Ecto neural progenitor cell (in vitro differentiated cells): ENCODE measurements around the gene FOXN3.

Source experiments
- DNase-seq: peaks from one replicate; pipeline ENCODE4 v3.0.0-alpha.2; 2018; ENCODE audit warnings: low spot score

FOXN3 gene

GRCh38 chr14:89359477-89360222 lies 57.4 kb downstream of the FOXN3 start:
- DNase-seq, result no peak

DNA sequence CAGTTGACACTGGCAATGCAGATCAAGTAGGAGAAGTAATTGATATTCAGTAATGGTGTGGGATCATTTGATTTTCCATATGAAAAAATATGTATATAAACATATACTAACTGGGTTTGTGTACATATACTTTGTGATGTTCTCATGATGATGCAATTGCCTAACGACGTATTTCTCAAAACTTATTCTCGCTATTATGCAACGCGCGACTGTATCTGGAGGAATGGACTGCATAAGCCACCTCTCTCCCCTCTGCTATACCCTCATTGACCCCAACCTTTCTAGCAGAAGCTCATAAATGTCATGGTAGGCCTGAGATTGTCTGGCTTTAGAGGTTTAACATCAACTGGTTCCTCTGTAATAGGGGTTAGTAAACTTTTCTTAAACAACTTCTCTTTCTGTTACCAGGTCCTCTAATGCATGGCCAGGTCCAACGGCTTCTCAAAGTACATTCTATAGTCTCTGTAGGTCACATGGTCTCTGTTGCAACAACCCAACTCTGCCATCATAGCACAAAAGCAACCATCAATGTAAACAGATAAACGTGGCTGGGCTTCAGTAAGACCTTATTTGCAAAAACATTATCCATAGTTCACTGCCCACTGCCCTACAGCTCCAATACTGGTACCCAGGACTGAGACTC lies 59.3 kb downstream of the FOXN3 start:
- no peak for DNase-seq

- DNase-seq, result no peak
Observed at GRCh38 chr14:89356927-89357326, 60.1 kb downstream of the FOXN3 start.

- DNase-seq, result no peak
Observed at GRCh38 chr14:89356496-89356895, 60.5 kb downstream of the FOXN3 start.

GRCh38 chr14:89353766-89354113 lies 63.3 kb downstream of the FOXN3 start:
- no peak for DNase-seq

- no peak for DNase-seq
Observed at GRCh38 chr14:89352976-89353765, 63.9 kb downstream of the FOXN3 start.

GRCh38 chr14:89351516-89352404 lies 65.3 kb downstream of the FOXN3 start:
- no peak for DNase-seq

DNA sequence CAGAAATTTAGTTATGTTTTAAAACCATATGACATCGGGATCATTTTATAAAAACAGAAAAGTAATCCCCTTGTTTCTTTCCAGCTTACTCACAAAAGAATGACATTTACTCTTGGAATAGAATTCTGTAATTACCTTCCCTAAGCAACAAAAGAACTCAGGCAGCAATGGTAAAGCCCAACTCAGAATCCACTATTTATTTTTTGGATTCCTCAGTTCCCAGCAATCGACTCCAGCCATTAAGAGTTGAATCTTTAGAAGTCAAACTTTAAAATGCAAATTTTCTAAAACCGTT lies 65.9 kb downstream of the FOXN3 start:
- no peak for DNase-seq

DNA sequence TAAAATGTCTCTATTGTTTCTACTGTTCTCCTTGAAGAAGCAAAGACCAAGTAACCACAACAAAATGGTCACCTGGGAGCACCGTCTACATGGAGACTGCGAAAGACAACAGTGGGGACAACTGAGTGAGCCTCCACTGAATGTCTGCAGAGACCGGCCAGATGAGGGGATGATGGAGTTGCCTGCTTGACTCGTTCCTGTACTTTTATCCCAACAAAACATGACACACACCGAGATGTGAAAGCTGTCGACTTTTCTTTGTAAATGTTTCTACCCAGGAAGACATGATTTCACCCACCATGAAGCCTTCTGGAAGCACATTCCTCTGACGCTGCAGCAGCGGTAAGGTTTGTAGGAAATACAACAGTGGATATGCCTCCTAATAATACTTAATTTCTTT lies 66.9 kb downstream of the FOXN3 start:
- no peak for DNase-seq

DNA sequence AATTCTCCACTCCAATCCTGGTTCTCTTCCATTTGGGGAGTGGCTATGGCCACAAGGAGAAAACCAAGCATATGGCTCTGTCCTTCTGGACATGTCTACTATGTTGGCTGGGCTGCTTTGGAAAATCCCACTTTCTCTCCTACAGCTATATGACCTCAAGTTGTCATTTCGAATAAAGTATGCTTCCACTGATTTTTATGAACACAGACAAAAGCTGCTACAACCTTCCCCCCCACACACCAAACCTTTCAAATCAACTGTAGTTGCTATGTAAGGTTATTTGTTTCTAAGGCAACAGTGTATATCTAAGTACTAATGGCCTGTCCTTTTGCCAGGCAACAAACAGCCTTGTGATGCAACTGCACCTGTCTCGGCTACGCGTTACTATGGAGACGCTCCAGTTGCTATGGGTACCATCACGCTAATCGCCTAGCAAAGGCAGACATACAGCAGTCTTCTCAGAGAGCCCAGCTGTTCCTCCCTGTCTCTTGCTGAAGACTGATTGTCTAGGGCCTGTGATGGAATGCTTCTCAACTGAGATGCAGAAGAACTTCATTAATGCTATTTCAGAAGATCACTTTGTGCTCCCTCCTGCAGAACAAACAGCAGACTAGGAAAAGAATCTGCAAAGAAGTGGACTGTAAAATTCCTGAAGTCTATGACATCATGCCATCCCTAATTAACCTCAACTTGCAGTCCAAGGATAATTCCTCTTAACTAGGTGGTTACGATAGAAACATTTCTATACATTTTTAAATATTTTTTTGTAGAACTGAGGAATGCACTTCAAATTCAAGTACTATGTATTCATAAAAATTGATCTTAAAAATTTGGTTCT lies 67.6 kb downstream of the FOXN3 start:
- peak; percentile 79 for DNase-seq

GRCh38 chr14:89348722-89349121 lies 68.3 kb downstream of the FOXN3 start:
- no peak for DNase-seq

- no peak for DNase-seq
Observed at GRCh38 chr14:89347885-89348284, 69.1 kb downstream of the FOXN3 start.

GRCh38 chr14:89344920-89345254 lies 72.1 kb downstream of the FOXN3 start:
- no peak for DNase-seq

- no peak for DNase-seq
Observed at GRCh38 chr14:89343356-89343755, 73.7 kb downstream of the FOXN3 start.

DNA sequence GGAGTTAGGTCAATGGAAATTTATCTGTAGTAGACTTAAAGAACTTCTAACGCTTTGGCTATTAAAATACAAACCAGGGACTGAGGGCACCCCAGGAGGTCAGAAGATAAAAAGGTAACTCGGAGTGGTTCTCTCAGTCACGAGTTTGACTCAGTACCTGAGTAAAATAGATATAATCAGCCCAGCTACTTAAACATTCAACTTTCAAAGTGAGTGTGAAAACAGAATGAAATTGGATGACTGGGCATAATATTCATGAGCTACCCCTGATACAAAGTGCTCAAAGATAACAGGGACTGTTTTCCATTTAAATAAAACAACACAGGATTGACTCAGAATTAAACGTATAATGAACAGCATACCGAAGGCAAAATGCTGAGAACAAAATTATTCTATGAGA lies 75.0 kb downstream of the FOXN3 start:
- no peak for DNase-seq

DNA sequence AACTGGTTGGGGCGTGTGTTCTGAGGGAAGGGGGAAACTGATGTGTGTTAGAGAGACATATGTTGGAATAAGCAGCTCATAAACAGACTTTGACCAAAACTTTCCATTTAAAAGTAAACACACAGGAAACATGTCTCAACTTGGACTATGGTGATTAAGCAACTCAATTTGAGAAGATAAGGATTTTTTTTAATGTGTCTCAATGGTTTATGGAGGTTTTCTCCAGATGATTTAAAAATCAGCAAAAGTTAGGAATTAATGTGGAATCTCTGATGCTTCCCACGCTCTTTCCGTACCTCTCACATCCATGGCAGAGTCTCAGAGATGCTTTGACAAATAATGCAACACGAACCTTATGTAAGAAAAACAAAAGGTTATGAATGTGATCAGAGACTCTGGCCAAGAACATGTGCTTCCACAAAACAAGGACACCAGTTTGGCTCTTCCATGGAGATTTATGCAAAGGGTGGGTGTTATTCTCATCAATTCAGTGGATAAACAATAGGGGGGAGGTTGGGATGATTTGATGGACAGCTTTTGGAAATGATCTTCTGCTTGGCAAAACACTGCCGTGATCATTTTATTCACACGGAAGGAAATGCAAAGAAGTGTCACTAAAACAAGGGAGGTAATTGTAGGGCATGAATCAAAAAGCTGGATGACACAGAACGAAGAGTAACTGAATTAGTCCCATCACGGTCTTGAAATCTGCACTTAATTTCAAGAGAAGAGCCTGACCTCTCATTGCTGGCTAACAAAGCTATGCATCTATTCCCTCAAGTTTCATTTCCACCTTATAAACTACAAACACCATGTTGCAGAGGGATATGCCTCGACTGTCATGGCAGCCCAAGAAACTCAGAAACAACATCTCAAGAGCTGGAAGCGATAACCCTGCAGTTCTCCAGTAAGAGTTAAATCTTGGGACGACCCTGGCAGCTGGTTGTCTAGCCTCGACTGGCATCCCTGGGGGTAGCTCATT lies 76.5 kb downstream of the FOXN3 start:
- no peak for DNase-seq

DNA sequence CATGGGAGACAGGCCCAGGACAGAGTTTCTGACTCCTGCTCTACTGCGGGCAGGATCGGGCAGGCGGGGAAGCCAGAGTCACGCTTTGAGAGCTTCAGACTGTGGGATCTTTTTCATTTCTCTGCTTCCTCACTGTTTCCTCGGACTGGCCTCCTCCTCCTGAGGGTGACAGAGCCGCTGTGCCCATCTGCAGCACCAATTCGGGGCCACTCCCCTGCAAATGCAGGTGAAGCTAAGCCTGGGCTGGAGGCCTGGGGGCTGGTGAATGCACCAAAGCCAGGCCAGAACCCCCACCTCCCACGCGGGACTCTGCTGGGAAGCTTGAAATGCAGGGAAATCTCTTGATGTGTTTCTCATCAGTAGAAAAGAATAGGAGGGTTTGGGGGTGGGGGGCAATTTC lies 77.5 kb downstream of the FOXN3 start:
- DNase-seq, result no peak

GRCh38 chr14:89339158-89339557 lies 77.9 kb downstream of the FOXN3 start:
- DNase-seq, result no peak

GRCh38 chr14:89336338-89336737 lies 80.7 kb downstream of the FOXN3 start:
- no peak for DNase-seq

DNA sequence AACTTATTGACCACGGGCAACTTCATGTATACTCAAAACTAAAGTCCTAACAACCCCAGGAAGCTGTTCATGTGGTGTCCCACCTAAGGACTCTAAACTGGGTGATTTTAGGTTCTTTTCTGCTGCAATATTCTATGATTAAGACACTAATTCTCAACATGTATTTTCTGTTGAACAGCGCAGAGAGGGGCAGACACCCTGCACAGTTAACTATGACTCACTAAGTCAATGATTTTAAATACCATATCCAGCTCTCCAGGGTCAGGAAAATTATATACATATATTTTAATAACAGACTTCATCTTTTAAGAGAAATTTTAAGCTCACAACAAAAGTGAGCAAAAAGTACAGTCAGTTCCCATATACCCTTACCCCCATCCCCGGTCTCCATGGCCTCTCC lies 85.0 kb downstream of the FOXN3 start:
- DNase-seq, result no peak
